Activated CD4-positive, alpha-beta T cell treated with anti-CD3 and anti-CD28 coated beads, Interleukin-2, amount 50 U/mL, for 1 hour (primary cell): Measurements from ENCODE around the gene ANKRD11.

Experiments
- DNase-seq: peaks from one replicate; pipeline ENCODE4 v3.0.0-alpha.2; 2020

The ANKRD11 gene

GRCh38 chr16:89323120-89323960 is 167.0 kb downstream of the ANKRD11 start:
- DNase-seq, result no peak

GRCh38 chr16:89322321-89323119 is 167.8 kb downstream of the ANKRD11 start:
- no peak for DNase-seq

- DNase-seq, result no peak
Observed at GRCh38 chr16:89320782-89321501, 169.4 kb downstream of the ANKRD11 start.

- no peak for DNase-seq
Observed at GRCh38 chr16:89319886-89320781, 170.2 kb downstream of the ANKRD11 start.

- DNase-seq, result no peak
Observed at GRCh38 chr16:89319631-89319885, 170.8 kb downstream of the ANKRD11 start.

- DNase-seq, result no peak
Observed at GRCh38 chr16:89318871-89319630, 171.3 kb downstream of the ANKRD11 start.

- no peak for DNase-seq
Observed at GRCh38 chr16:89318430-89318758, 172.0 kb downstream of the ANKRD11 start.

GRCh38 chr16:89317729-89318429 is 172.5 kb downstream of the ANKRD11 start:
- no peak for DNase-seq

GRCh38 chr16:89317101-89317671 is 173.2 kb downstream of the ANKRD11 start:
- no peak for DNase-seq

GRCh38 chr16:89316701-89317100 is 173.7 kb downstream of the ANKRD11 start:
- no peak for DNase-seq

- DNase-seq, result peak; percentile 72
Observed at GRCh38 chr16:89315791-89316581, 174.4 kb downstream of the ANKRD11 start.

GRCh38 chr16:89315271-89315670 is 175.1 kb downstream of the ANKRD11 start:
- no peak for DNase-seq

- DNase-seq, result no peak
Observed at GRCh38 chr16:89314854-89315253, 175.5 kb downstream of the ANKRD11 start.

GRCh38 chr16:89314357-89314756 is 176.0 kb downstream of the ANKRD11 start:
- peak; percentile 68 for DNase-seq

GRCh38 chr16:89313583-89313982 is 176.8 kb downstream of the ANKRD11 start:
- no peak for DNase-seq

- DNase-seq, result no peak
Observed at GRCh38 chr16:89312598-89313299, 177.6 kb downstream of the ANKRD11 start.

GRCh38 chr16:89312194-89312593 is 178.2 kb downstream of the ANKRD11 start:
- DNase-seq, result no peak

- DNase-seq, result no peak
Observed at GRCh38 chr16:89311636-89312035, 178.7 kb downstream of the ANKRD11 start.

- no peak for DNase-seq
Observed at GRCh38 chr16:89309438-89310122, 180.8 kb downstream of the ANKRD11 start.
